Keratinocyte (primary cell): Measurements from ENCODE around the gene BOLA3.

Experiments
- EZH2 ChIP-seq: IDR thresholded peaks from one replicate; pipeline ENCODE4 v1.6.1; 2012; ENCODE audit warnings: inconsistent platforms, mild to moderate bottlenecking, low read length, moderate library complexity
- TF ChIP-seq, protein P1 (sequence below), 3 experiments: IDR thresholded peaks in 1 of 3; conservative IDR thresholded peaks in 1 of 3; optimal IDR thresholded peaks in 1 of 3; 2 replicates in 2 of 3; 3 replicates in 1 of 3; pipeline versions ENCODE3 to v1.5.1; 2011; ENCODE audit warnings: low read length in 3 of 3, mild to moderate bottlenecking in 3 of 3, moderate library complexity in 2 of 3, control low read depth in 1 of 3, inconsistent platforms in 1 of 3; ENCODE audit not compliant: insufficient read depth in 2 of 3; ENCODE audit errors: extremely low read depth in 1 of 3

GRCh38 chr2:74092275-74092674, 55.4 kb downstream of the BOLA3 start:
- TF ChIP-seq, protein P1, sequence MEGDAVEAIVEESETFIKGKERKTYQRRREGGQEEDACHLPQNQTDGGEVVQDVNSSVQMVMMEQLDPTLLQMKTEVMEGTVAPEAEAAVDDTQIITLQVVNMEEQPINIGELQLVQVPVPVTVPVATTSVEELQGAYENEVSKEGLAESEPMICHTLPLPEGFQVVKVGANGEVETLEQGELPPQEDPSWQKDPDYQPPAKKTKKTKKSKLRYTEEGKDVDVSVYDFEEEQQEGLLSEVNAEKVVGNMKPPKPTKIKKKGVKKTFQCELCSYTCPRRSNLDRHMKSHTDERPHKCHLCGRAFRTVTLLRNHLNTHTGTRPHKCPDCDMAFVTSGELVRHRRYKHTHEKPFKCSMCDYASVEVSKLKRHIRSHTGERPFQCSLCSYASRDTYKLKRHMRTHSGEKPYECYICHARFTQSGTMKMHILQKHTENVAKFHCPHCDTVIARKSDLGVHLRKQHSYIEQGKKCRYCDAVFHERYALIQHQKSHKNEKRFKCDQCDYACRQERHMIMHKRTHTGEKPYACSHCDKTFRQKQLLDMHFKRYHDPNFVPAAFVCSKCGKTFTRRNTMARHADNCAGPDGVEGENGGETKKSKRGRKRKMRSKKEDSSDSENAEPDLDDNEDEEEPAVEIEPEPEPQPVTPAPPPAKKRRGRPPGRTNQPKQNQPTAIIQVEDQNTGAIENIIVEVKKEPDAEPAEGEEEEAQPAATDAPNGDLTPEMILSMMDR (optimal IDR thresholded peaks at IDR 0.05 in 1 of 3, IDR thresholded peaks at IDR 0.05 in 1 of 3, conservative IDR thresholded peaks at IDR 0.05 in 1 of 3; ENCODE audit: extremely low read depth in 1 of 3, insufficient read depth in 2 of 3, low read length in 3 of 3): no peak
- no peak for TF ChIP-seq EZH2
